ENCODE data around the gene SHCBP1L. TPM values are rescaled to one million over a fixed set of nuclear protein-coding genes. Genes with fewer than 3 reads are reported as not detected.

SHCBP1L gene
- total and polyA plus RNA-seq, 9 of the 15 experiments (the other 6 are each of a cell fraction or from before 2014, with no cell fraction given) = not detected

DNA sequence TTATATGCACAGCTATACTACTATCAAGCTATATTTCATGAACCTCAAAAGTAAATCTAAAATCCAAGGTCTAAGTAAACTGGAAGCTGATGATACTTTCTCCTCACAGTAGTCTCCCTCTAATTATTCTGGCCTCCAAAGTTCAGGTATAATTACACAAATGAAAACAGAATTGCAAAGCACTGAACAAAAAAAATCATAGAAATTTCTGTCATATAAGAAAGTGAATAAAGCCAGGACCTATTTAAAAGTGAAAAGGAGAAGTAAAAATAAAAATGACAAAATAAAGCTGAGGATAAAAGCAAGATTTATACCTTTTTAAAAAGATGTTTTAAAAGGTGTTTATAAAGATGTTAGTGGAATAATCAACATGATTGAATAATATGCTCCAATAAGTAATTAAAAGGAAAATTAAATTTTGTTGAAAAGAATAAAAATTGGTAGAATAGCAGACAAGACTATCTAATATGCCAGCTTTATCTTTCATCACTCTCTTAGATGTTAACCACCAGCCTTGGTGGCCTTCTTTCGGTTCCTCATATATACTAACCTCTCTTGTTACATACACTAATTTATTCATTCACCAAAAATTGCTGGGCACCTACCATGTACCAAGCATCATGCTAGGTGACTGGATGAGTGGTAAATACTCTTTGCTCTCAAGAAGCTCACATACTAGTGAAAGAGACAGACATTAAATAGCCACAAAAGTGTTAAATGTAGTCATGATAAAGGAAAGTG lies 25.1 kb downstream of the SHCBP1L start:
- TF ChIP-seq, protein P1, sequence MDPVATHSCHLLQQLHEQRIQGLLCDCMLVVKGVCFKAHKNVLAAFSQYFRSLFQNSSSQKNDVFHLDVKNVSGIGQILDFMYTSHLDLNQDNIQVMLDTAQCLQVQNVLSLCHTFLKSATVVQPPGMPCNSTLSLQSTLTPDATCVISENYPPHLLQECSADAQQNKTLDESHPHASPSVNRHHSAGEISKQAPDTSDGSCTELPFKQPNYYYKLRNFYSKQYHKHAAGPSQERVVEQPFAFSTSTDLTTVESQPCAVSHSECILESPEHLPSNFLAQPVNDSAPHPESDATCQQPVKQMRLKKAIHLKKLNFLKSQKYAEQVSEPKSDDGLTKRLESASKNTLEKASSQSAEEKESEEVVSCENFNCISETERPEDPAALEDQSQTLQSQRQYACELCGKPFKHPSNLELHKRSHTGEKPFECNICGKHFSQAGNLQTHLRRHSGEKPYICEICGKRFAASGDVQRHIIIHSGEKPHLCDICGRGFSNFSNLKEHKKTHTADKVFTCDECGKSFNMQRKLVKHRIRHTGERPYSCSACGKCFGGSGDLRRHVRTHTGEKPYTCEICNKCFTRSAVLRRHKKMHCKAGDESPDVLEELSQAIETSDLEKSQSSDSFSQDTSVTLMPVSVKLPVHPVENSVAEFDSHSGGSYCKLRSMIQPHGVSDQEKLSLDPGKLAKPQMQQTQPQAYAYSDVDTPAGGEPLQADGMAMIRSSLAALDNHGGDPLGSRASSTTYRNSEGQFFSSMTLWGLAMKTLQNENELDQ (CRISPR knock-in tag; IDR thresholded peaks at IDR 0.05; ENCODE audit: borderline replicate concordance) = no peak
- TF ChIP-seq RBM22 (IDR thresholded peaks at IDR 0.05; ENCODE audit: low read depth, low read length, poor library complexity, severe bottlenecking) (no peak), FOSL1 (tag; conservative IDR thresholded peaks at IDR 0.05) (no peak), BRCA1 (IDR thresholded peaks at IDR 0.05) (no peak), BRCA1 (CRISPR knock-in tag; IDR thresholded peaks at IDR 0.05) (no peak), MTA2 (IDR thresholded peaks at IDR 0.05; ENCODE audit: low read depth) (no peak)
- 17% methylated on average over 1 of the region's 1 CpG for WGBS (ENCODE audit: insufficient coverage, low coverage, missing lambda C conversion rate)
- ChIA-PET CTCF (ENCODE audit: low intra/inter-chr PET ratio) (no interaction called here), POLR2A (interaction anchor here (0.6 to 0.8 kb wide), 2 partner anchors 11 to 77 kb away, joined by 3 read pairs; no protein-coding TSS in a partner anchor)
- in situ Hi-C loops (cut with MboI) (no loop called here), intact Hi-C loops (cut with micrococcal nuclease) (no loop called here)
- Histone ChIP-seq H2AFZ (ENCODE audit: low read depth, low read length) (no peak overlapping the region), H3K36me3 (ENCODE audit: control insufficient read depth, insufficient read depth, low read length) (no peaks in the 10 kb centered on the region), H3K27ac (ENCODE audit: extremely low read depth, low read depth, low read length) (no peak overlapping the region), H3K9me1 (ENCODE audit: control insufficient read depth, insufficient read depth, low read length) (no peaks in the 10 kb centered on the region), H3K4me3 (no peak overlapping the region), H3K9me3 (replicated peaks; ENCODE audit: control insufficient read depth, insufficient read depth, low read depth, low read length) (no peaks in the 10 kb centered on the region), H3K9ac (ENCODE audit: insufficient read depth in 1 of 2, low read depth in 2 of 2, low read length in 2 of 2) (no peak overlapping the region), H3K27me3 (ENCODE audit: control insufficient read depth in 2 of 2, insufficient read depth in 2 of 2, low read length in 2 of 2) (no peaks in the 10 kb centered on the region), H3K4me1 (replicated peaks in 1 of 2; ENCODE audit: control insufficient read depth in 2 of 2, insufficient read depth in 2 of 2, low read length in 2 of 2) (peaks cover 0 to 4% of the 10 kb centered on the region in 2 experiments; a peak in 1 of 5 replicates), H3K4me2 (ENCODE audit: insufficient read depth, low read length) (no peak overlapping the region), H3K79me2 (ENCODE audit: control insufficient read depth, insufficient read depth, low read length) (no peaks in the 10 kb centered on the region), H4K20me1 (replicated peaks; ENCODE audit: control insufficient read depth, insufficient read depth, low read length) (no peaks in the 10 kb centered on the region)
- FAIRE-seq (no peak), ATAC-seq (no peak), DNase-seq (ENCODE audit: extremely low read depth in 1 of 4, low spot score in 3 of 4) (no peak)
- no TSS peak for BruUV-seq (replicated peaks)

Data from K562 (cell line).